ENCODE data around the gene RABGAP1.

Gene RABGAP1

DNA sequence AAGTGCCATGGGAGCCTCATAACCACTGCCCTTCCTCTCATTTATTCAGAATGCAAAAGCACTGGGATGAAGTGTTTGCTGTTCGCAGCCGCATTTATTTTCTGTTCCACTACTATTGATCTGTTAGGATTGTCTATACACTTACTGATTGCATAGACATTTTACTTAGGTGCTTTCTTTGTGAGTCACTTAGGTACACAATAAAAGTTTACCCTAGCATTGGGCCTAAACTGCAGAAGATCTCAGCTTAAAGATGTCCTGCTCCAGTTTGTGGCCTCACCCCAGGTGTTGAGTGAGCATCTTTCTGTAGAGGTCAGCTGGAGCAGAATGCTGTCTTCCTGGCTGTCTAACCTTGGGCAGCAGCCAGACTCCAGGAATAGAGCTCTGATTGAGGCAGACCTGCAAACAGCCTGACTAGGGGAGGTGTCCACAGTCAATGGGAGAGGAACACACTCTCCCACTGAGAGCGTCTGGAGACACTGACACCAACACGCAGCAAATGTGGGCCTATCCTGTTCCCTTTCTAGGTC lies 146.6 kb downstream of the RABGAP1 start:
- DNase-seq = no peak

DNA sequence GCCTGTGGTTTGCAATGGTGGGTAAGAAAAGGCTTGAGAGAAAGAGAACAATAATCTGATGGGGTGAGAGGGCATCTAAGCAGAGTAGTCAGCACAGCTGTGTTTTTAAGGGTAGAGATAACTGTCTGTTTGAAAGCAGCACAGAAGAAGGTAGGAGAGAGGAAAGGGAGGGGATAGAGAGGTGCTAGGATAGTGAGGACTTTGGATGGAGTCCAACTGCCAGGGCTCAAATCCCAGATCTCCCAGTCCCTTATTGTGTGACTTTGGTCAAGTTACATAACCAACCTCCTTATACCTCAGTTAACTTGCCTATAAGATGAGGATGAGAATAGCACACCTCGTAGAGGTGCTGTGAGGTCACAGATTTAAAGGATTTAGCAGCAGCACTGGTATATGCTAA lies 148.2 kb downstream of the RABGAP1 start:
- DNase-seq = no peak

DNA sequence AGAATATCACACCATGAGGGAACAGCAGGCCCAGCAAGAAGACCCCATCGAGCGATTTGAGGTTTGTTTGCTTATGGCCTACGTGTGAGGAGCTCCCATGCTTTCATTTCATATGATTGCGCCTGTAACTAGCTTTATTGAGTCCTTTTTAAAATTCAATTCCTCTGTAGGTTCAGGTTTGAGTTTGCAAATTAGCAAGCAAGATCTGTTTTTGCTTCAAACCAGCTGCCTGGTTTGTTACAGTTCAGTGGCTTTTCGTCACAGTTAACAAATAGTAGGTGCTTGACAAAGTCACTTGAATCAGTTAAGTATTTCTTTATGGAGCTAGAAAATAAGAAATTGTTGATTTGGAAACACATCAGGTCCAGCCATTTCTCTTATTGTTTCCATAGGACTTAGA lies 149.0 kb downstream of the RABGAP1 start:
- no peak for DNase-seq

DNA sequence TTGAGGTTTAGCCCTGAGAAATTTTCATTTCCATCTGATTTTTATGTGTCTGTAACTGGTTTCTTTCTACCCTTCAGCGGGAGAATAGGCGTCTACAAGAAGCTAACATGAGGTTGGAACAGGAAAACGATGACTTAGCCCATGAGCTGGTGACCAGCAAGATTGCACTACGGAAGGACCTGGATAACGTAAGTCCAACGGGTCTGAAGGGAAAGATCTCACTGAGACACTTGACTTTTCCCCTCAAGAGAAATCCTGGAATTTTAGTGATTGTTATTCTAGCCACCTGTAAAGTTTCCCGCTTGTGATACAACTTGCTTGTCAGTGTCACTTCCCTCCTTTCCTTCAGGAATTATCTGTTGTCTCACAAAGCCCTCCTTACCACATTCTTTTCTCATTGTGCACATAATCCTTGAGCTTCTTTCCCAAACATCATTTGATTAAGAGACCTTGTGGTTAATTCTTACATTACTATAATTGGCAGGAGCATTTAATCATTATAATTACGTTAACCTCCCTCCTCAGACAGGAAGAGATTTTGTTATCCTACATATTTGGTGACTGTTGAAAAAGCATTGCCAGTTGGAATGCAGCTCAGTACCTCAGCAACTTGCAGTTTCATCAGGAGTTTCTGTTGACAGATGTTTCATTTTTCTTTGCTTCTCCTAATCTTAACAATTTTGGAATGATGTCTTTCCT lies 149.5 kb downstream of the RABGAP1 start:
- no peak for DNase-seq

DNA sequence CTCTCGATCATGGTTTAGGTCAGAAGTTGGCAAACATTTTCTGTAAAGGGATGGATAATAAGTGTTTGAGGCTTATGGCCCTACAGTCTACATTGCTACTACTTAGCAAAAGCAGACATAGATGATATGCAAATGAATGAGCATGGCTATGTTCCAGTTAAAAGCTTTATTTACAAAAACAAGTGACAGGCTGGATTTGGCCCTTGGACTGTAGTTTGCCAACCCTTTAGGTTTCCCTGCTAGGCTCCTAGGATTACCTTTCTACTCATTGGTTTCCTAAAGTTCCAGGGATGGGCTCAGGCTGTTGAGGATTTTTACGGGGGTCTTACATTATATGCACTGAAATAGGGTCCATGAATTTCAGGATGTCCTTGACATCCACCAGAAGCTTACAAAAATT lies 150.1 kb downstream of the RABGAP1 start:
- DNase-seq = no peak

DNA sequence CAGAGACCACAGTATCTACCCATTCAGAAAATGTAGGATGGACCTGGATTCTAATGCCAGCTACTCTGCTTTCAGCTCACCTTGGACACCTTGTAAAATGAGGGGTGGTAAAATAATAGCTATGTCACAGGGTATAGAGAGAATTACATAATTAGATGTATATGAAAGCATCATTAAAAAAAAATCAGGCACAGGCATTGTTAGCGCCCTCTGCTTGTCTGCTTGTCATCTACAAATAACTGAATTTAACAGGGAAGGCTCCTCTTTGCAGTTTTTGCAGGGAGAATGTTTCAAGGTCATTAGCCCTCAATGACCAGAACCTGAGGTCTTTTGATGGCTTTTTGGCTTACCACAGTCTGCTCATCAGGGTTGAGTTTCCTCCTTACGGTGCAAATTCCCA lies 150.6 kb downstream of the RABGAP1 start:
- DNase-seq = no peak

DNA sequence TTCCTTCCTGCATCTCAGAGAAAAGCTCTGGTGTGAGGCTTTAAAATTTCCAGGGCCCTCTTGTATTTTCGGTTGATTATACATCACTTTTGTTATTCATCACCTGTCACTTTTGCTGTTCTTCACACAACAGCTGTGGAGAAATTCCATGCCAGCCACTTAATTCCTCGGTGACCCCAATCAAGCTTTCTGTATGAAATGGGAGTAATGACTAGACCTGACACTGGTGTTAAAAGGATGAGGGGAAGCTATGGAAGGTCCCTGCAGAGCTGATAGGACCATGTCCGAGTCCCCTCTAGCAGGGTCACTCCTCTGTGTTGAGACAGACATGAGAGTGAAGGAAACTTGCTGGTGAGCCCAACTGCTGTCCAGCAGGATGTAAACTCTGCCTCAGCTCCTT lies 152.3 kb downstream of the RABGAP1 start:
- no peak for DNase-seq

DNA sequence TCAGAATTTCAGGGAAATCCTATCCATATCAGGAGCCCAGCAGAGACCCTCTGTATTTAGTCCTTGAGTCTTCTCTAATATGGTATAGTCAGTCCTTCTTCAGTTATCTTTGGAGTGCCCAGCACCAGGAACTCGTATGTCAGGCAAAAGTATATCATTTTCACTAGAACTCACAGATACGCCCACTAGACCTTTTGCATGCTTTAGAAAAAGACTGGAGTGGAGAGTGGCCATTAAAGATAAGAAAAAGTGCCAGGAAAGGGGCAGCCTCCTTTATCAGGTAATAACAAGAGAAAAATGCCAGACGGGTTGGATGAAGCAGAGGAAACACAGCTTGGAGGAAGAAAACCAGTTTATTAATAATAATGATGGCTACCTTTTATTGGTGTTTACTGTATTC lies 156.2 kb downstream of the RABGAP1 start:
- DNase-seq = no peak

DNA sequence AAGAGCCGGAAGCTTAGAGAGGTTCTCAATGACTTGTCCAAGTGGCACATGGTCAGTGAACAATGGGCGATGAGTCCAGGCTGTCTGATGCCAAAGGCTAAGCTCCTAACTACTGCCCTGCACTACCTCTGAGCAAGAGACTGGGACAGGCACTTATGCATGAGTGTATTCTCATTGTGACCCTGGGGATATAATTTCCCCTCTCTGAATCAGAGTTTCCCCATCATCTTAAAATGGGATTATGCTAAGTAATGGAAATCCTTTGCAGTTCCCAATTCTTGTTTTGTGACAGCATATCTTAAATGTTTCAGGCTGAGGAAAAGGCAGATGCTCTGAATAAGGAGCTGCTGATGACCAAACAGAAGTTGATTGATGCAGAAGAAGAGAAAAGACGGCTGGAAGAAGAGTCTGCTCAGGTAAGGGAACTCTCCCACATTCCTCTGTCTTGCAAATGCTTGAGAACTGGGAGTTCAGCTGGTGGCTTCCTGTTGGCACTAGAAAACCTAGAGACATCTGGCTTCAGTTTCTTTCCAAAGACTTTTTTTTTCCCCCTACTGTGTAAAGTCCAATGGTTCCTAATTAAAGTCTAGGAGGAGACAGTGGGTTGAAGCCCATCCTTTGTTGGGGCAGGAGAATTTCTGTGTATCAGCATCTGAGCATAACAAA lies 156.7 kb downstream of the RABGAP1 start:
- no peak for DNase-seq

DNA sequence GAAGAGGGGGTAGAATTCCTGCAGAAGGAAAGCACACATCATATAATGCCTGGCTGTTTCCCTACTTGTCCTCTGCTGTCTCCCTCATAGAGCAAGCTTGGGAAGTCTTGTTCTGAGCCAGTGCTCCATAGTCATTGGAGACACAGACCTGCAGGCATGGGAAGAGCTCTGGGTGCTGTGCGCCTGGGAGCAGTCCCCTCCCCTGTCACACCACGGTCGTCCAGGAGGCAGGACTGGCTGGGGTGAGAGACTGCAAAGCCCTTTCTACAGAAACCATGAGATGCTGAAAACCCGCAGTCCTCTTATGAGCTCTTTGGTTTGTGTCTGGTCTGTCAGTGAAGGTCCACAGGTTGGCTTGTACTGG lies 157.3 kb downstream of the RABGAP1 start:
- no peak for DNase-seq

DNA sequence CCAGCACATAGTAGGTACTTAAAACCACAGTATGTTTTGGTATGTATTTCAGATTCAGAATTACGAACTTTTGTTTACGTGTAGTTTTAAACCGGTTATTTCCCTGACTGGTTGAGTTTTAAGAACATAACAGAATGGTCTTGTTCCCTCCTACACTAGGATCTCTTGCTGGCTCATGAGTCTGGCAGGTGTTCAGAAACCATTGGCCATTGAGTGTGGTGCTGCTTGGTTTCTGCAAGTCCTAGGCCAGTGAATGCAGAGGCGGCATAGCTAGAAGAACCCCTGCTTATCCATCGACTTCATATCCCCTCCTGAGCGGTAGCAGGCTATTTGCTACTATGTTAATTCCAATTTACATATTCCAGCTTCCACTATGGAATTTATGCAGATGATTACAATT lies 158.2 kb downstream of the RABGAP1 start:
- DNase-seq = no peak

DNA sequence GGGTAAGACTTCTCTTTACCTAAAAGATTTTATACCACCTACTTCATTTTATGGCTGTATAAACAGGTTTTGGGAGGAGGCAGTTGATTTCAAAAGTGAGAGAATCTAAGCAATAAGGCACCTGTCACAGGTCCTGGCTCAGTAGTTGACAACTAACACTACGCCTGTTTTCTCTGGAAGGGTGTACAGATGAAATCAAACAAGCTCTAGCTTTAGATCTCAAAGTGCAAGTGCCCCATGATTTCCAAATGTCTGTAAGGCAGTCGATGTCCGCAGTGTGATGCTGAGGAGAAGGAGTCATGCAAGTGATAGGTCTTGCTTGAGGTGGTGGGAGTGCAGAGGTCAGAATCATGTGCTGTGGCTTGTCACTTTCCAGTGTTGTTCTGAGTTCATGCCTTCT lies 158.7 kb downstream of the RABGAP1 start:
- no peak for DNase-seq

DNA sequence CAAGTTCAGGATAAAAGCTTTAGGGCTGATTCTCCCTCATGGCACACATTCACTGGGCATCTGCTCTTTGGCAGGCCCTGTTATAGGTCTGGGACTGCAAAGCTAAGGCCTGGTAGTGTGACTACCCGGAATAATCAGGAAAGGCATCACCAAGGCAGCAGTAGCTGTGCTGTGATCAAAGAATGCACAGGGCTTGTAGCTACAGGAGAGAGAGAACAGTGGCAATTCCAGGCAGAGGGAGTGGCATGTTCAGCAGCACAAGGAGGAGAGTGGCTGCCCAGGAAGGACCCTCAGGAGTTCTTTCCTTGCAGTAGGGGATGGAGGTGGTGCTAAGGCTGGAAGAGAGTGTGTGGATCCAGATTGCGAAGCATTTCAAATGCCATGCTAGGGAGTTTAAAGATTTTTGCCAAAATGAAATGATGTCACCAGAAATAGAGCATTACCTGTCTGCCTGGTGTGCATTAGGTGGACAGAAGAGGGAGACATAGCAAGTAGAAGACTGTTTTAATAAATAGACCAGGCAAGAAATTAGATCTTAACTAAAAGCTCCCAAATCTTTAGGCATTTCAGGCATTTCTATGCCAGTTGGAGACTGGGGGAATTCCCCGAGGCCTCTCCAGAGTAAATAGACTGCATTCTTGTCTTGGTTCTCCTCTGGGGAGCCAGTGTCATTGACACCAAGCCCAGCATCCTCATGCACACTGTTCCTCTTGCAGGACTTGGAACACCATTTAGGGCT lies 161.7 kb downstream of the RABGAP1 start:
- no peak for DNase-seq

DNA sequence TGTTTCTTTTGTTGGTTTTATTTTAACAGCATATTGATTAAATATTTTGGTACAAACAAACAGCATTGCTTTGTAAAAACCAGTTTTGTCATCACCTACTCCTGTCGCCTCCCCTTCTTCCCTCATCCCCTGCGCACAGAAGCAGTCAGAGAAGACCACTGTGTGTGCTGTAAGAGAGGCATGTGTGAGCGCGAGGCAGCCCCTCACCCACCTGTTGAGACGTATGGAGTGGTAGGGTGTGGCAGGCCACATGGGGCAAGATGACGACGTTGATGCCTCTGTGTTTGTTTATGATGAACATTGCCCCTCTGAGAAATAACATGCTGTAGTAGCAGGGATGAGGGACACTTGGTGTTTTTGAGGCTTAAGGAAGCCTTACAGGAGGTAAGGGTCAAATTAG lies 164.0 kb downstream of the RABGAP1 start:
- no peak for DNase-seq

DNA sequence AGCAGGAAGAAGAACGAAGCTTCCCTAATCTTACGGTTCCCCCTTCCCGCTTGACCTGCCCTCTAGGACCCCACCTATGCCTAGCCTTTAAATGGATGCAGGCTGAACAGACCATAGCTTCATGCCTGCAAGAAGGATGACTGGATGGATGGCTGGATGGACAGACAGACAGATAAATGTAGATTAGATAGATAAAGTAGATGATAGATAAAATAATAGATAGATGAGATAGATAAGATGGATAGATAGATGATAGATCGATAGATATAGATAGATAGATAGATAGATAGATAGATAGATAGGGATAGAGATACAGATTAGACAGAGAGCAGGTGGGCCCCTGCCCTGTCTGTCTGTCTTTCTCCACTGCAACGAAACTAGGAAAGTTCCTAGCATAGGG lies 164.7 kb downstream of the RABGAP1 start:
- no peak for DNase-seq

DNA sequence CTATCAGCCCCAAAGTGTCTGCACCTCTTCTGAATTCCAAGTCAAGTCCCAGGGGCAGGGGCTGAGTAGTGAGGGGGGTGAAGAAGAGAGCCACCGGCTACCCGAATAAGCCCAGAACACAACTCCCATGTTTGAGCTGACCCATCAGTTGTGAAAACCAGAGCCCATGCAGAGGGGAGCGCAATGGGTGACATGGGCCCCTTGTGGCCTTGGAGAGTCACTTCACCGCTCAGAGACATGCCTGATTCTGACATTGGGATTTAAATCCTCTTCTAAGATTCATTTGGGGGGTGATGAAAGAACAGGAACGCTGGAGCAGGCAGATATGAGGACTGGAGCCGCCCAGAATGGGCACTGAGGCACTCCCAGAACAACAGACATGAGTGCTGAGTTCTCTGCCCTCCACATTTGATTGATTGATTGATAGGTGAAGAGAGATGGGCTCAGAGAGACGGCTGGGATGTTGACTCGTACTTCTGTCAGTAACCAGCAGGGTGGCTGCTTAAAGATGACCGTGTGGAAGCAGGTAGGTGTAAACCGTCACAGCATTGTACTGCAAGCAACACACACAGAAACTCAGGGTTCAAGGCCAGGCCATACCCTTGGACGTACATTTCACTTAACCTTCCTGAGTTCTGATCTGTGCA lies 166.9 kb downstream of the RABGAP1 start:
- DNase-seq = no peak

DNA sequence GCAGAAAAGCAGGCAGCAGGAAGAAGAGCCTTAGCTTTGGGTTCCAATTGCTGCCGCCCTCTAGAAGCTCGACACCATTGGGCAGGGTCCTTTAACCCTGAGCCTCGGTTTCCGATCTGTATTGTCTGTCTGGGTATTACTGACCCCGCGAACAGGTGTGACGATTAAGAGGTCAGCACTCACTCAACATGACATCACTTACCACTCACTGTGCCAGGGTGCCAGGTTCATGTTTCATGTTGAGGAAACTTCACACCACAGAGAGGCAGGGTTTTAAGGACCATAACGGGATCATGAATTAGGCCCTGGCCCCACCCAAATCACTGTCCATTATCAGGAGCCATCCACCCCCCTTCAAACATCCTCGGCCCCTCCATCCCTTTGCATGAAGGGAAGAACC lies 168.2 kb downstream of the RABGAP1 start:
- no peak for DNase-seq

DNA sequence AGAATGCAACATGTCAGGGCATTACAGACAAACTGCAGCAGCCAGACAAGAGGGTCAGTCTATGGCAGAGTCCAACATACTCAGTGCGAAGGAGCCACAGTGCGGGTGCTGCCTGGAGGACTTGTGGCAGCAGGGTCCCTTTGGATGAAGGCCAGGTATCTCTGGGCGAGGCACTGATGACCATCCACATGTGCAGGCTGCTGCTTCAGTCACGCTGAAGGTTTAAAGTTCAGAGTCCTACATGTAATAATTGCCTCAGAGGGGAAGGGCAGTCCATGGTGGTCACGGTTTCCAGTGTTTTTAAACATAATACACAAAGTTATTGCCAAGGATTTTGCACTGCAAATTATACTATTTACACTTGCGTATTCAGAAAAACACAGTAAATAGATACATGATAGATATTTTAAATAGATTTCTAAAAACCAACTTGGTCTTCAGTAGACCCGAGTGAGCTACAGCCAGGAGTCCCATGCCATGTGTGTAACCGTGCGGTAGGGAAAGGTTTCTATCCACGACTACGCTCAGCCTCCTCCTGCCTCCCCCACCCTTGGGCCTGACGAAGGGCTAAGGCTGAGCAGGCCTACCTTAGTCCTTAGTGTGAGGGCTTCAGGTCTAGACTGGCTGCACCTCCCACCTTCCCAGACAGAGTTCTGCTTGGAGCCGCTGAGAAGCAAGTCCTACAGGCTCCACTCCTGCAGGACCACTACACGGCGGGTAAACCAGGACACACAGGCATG lies 168.9 kb downstream of the RABGAP1 start:
- no peak for DNase-seq

DNA sequence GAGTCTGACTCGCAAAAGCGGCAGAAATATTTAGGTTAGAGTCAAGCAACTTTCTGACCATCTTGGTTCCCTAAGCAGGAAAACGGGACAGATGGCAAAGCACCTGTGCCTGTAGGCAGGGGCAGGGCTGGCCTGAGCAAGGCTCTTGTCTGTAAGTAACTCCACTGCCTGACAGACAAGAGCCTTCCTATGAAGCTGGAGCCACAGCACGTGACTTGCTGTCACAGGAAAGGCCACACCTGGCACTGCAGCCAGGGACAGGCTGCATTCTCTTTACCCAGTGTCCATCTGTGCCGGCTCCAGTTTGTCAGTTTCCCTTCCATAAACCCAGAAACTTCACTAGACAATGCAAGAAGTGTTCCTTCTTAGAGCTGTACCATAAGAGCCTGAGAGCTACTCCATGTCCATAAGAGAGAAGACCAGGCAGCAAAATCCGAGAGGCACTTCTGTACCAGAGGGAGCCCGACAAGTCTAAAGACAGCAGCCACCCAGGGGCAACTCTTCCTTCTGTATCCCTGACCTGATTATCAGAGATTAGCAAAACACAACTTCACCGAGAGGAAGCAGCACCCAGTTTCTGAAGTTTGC lies 170.7 kb downstream of the RABGAP1 start:
- no peak for DNase-seq

DNA sequence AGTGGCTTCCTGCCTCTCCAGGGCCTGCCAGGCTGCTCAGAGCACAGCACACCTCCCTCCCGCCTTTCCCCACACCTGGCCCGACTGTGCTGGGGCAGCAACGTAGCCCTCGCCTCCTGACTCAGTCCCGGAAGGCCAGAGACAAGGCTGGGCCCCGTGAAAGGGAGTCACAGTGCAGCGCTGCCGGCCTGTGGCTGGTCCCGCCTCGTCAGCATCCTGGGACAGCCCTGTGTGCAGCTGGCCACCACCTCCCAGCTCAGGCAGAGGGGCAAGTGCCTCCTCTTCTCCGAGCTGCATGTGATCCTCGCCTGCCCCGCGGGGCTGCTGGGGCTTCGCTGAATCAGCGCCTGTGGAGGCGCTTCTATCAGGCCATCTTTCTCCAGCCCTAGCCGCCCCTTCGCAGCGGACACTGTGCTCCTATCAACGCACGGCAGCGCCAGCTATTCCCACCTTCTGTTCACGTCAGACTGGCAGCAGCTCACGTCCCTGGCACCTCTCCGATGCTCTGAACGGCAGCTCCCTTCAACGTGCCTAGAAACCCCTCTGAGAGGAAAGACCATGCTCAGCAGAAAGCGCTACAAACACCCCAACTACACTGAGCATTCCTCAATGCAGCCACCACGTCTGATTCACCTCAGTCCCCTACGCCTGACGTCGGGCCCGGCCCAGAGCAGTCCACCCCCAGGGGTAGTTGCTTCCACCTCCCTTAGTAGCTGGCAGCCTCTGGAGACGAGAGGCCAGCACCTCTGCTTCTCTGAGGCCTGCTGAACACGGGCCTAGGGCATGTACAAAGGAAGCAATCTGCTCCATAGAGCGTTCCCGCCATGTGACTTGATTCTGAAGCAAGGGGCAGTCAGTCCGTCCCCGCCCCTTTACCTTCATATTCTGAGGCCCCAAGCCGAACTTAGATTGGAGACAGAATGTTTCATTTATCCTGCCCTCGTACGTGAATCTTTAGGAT lies 171.5 kb downstream of the RABGAP1 start:
- no peak for DNase-seq

DNA sequence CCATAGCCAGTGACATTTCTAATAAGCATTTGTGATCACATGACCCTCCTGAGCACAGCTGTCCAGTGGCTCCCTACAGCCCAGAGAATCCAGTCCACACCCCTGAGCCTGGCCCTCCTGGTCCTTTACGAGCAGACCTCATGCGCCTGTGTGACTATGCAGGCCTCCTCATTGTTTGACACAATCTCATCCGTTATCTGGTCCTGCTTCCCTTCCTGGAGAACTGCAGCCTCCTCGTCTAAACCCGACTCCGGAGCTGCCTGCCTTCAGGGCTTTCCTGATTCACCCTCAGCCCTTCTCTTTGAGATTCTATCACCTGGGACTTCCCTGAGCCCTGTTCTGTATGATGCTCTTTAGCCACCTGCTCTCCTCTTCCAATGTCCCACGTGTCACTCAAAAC lies 172.4 kb downstream of the RABGAP1 start:
- DNase-seq = no peak

All from activated CD4-positive, CD25-positive, alpha-beta regulatory T cell (primary cell).